DMS114 treated with DMSO at 0.1 percent for 48 hours (cell line): Measurements from ENCODE around the gene GAGE12C.
"Not testable (repeated sequence)": the region's sequence is repeated elsewhere in the genome, so short reads cannot be mapped to it uniquely, and the experiment has no call there.

ENCODE experiments used
- DNase-seq: peaks from one replicate; lab custom pipeline; 2025; ENCODE audit not compliant: unreplicated experiment; lab: John Stamatoyannopoulos, UW

Gene GAGE12C, protein sequence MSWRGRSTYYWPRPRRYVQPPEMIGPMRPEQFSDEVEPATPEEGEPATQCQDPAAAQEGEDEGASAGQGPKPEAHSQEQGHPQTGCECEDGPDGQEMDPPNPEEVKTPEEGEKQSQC

DNA sequence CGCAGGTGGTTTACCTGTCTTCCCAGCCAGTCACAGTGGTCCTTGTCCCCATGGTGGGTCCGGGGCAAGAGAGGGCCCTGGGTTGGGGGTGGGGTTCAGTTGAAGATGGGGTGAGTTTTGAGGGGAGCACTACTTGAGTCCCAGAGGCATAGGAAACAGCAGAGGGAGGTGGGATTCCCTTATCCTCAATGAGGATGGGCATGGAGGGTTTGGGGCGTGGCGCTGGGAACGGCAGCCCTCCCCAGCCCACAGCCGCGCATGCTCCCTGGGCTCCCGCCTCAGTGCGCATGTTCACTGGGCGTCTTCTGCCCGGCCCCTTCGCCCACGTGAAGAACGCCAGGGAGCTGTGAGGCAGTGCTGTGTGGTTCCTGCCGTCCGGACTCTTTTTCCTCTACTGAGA lies at the start of gene GAGE12C:
TSS of gene GAGE12C (plus strand) at position 301 of the 400 bp plus-strand sequence. CDS start 1,155 bp downstream, outside the sequence.
- not testable (repeated sequence) for DNase-seq

DNA sequence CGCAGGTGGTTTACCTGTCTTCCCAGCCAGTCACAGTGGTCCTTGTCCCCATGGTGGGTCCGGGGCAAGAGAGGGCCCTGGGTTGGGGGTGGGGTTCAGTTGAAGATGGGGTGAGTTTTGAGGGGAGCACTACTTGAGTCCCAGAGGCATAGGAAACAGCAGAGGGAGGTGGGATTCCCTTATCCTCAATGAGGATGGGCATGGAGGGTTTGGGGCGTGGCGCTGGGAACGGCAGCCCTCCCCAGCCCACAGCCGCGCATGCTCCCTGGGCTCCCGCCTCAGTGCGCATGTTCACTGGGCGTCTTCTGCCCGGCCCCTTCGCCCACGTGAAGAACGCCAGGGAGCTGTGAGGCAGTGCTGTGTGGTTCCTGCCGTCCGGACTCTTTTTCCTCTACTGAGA lies 9.5 kb downstream of the GAGE12C start, which contains the start of gene GAGE12D:
TSS of gene GAGE12D (plus strand) at position 301 of the 400 bp plus-strand sequence. CDS start 1,155 bp downstream, outside the sequence.
- DNase-seq: not testable (repeated sequence)

DNA sequence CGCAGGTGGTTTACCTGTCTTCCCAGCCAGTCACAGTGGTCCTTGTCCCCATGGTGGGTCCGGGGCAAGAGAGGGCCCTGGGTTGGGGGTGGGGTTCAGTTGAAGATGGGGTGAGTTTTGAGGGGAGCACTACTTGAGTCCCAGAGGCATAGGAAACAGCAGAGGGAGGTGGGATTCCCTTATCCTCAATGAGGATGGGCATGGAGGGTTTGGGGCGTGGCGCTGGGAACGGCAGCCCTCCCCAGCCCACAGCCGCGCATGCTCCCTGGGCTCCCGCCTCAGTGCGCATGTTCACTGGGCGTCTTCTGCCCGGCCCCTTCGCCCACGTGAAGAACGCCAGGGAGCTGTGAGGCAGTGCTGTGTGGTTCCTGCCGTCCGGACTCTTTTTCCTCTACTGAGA lies 19.0 kb downstream of the GAGE12C start, which contains the start of gene GAGE12E:
TSS of gene GAGE12E (plus strand) at position 301 of the 400 bp plus-strand sequence. CDS start 1,155 bp downstream, outside the sequence.
- DNase-seq: not testable (repeated sequence)

DNA sequence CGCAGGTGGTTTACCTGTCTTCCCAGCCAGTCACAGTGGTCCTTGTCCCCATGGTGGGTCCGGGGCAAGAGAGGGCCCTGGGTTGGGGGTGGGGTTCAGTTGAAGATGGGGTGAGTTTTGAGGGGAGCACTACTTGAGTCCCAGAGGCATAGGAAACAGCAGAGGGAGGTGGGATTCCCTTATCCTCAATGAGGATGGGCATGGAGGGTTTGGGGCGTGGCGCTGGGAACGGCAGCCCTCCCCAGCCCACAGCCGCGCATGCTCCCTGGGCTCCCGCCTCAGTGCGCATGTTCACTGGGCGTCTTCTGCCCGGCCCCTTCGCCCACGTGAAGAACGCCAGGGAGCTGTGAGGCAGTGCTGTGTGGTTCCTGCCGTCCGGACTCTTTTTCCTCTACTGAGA lies 28.6 kb downstream of the GAGE12C start, which contains the start of gene GAGE12F:
TSS of gene GAGE12F (plus strand) at position 301 of the 400 bp plus-strand sequence. CDS start 1,155 bp downstream, outside the sequence.
- DNase-seq: not testable (repeated sequence)

DNA sequence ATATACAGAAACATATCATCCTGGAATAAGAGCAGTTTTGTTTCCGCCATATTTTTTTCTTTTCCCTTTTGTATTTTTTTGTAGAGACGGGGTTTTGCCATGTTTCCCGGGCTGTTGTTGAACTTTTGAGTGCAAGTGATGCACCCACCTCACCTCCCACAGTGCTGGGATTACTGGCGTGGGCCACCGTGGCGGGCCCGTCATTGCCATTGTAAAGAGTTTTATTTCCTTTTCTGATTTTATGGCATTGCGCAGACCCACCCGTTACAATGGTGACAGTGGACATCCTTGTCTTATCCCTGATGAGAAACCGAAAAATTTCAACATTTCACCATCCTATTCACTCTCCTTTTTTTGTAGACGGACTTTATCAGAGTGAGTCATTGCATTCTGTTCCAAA lies 36.8 kb downstream of the GAGE12C start:
- not testable (repeated sequence) for DNase-seq

DNA sequence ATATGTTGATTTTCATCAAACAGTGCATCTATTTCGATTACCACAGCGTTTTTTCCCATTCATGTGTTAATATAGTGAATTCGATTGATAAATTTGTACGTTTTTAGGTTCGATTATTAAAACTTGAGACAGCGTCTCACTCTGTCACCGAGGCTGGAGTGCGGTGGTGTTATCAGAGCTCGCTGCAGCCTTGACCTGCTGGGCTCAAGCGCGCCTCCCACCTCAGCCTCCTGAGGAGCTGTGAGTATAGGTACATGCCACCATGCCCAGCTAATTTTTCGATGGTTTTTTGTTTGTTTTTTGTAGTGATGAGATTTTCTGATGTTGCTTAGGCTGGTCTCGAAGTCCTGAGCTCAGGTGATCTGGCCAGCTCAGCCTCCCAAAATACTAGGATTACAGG lies 37.2 kb downstream of the GAGE12C start:
- DNase-seq: not testable (repeated sequence)

DNA sequence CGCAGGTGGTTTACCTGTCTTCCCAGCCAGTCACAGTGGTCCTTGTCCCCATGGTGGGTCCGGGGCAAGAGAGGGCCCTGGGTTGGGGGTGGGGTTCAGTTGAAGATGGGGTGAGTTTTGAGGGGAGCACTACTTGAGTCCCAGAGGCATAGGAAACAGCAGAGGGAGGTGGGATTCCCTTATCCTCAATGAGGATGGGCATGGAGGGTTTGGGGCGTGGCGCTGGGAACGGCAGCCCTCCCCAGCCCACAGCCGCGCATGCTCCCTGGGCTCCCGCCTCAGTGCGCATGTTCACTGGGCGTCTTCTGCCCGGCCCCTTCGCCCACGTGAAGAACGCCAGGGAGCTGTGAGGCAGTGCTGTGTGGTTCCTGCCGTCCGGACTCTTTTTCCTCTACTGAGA lies 38.1 kb downstream of the GAGE12C start, which contains the start of gene GAGE12G:
TSS of gene GAGE12G (plus strand) at position 301 of the 400 bp plus-strand sequence. CDS start 1,155 bp downstream, outside the sequence.
- not testable (repeated sequence) for DNase-seq

DNA sequence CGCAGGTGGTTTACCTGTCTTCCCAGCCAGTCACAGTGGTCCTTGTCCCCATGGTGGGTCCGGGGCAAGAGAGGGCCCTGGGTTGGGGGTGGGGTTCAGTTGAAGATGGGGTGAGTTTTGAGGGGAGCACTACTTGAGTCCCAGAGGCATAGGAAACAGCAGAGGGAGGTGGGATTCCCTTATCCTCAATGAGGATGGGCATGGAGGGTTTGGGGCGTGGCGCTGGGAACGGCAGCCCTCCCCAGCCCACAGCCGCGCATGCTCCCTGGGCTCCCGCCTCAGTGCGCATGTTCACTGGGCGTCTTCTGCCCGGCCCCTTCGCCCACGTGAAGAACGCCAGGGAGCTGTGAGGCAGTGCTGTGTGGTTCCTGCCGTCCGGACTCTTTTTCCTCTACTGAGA lies 47.7 kb downstream of the GAGE12C start, which contains the start of gene GAGE12H:
TSS of gene GAGE12H (plus strand) at position 301 of the 400 bp plus-strand sequence. CDS start 1,155 bp downstream, outside the sequence.
- DNase-seq: not testable (repeated sequence)
